K562 (cell line): ENCODE data around the gene CSKMT. TPM values are rescaled to one million over a fixed set of nuclear protein-coding genes. Genes with fewer than 3 reads are reported as not detected.

Experiments
- E2F6 ChIP-seq, 2 experiments: IDR thresholded peaks; 2 replicates each; pipeline ENCODE4 v1.6.1; 2011; ENCODE audit warnings: borderline replicate concordance in 1 of 2, control low read depth in 1 of 2, low read depth in 1 of 2, low read length in 1 of 2, mild to moderate bottlenecking in 1 of 2, mixed read lengths in 1 of 2, moderate library complexity in 1 of 2; ENCODE audit not compliant: insufficient read depth in 1 of 2, insufficient read length in 1 of 2, poor library complexity in 1 of 2, severe bottlenecking in 1 of 2; ENCODE audit errors: extremely low read depth in 1 of 2
- ELF2 ChIP-seq: fragments of 250-450 bp; sonication (Bioruptor Pico); IDR thresholded peaks from 2 replicates; pipeline ENCODE4 v1.5.0; 2021; ENCODE audit warnings: mild to moderate bottlenecking
- FOXO4 ChIP-seq: fragments of 450-650 bp; formaldehyde crosslinking; IDR thresholded peaks from 2 replicates; pipeline ENCODE4 v1.4.0; 2020; ENCODE audit warnings: mild to moderate bottlenecking, moderate library complexity
- KLF16 ChIP-seq: IDR thresholded peaks from 2 replicates; pipeline ENCODE4 v1.6.1; 2016; ENCODE audit warnings: antibody characterized with exemption
- MCM5 ChIP-seq: fragments of 450-650 bp; IDR thresholded peaks from 2 replicates; pipeline ENCODE4 v1.6.1; 2016; ENCODE audit warnings: low read depth
- NFATC3 ChIP-seq: fragments of 450-650 bp; IDR thresholded peaks from 2 replicates; pipeline ENCODE4 v1.6.1; 2017; ENCODE audit warnings: mild to moderate bottlenecking
- NFIX ChIP-seq: fragments of 250-450 bp; sonication (Bioruptor Pico); IDR thresholded peaks from 2 replicates; pipeline ENCODE4 v1.4.0; 2020; ENCODE audit warnings: low read depth, mild to moderate bottlenecking, moderate library complexity
- PURB ChIP-seq: sonication (generic); formaldehyde crosslinking; IDR thresholded peaks from 2 replicates; pipeline ENCODE4 v1.9.0; 2021; ENCODE audit warnings: low read depth, mild to moderate bottlenecking, missing genetic modification reagents
- SPI1 ChIP-seq: IDR thresholded peaks from 2 replicates; pipeline ENCODE4 v1.6.1; 2011; ENCODE audit warnings: low read depth, low read length, control low read depth, borderline replicate concordance
- TAF1 ChIP-seq: IDR thresholded peaks from 2 replicates; pipeline ENCODE4 v1.6.1; 2011; ENCODE audit warnings: mild to moderate bottlenecking, low read length, moderate library complexity; ENCODE audit not compliant: insufficient read depth, control insufficient read depth, severe bottlenecking; ENCODE audit errors: extremely low read depth
- TAF9B ChIP-seq: fragments of 450-650 bp; IDR thresholded peaks from 2 replicates; pipeline ENCODE4 v1.6.1; 2018; ENCODE audit warnings: mild to moderate bottlenecking; ENCODE audit not compliant: partially characterized antibody
- TARDBP ChIP-seq: fragments of 450-650 bp; IDR thresholded peaks from 2 replicates; pipeline ENCODE4 v1.6.1; 2016
- ZBTB40 ChIP-seq, 2 experiments: fragments of 450-650 bp in 1 of 2; sonication (generic) in 1 of 2; formaldehyde crosslinking in 1 of 2; IDR thresholded peaks; 2 replicates each; pipeline versions ENCODE4 v1.7.1 to v1.9.0; 2016 to 2022; ENCODE audit warnings: inconsistent platforms in 1 of 2, mild to moderate bottlenecking in 1 of 2, missing genetic modification reagents in 1 of 2
- ZNF253 ChIP-seq: fragments of 250-450 bp; sonication (Bioruptor Pico); conservative IDR thresholded peaks from 2 replicates; pipeline ENCODE4 v1.6.1; 2021; ENCODE audit warnings: mild to moderate bottlenecking
- ZNF431 ChIP-seq: sonication (generic); formaldehyde crosslinking; IDR thresholded peaks from 2 replicates; pipeline ENCODE4 v1.8.0; 2022; ENCODE audit warnings: mild to moderate bottlenecking, missing genetic modification reagents
- polyA plus RNA-seq, 8 experiments: library from polyadenylated mRNA; depleted of rRNA in 4 of 8; stranded (reverse) in 5 of 8; unstranded in 3 of 8; fragments of >200 nt; fragmentation: Nextera tagmentation in 2 of 8; fragmentation: Illumina TruSeq in 1 of 8; extraction: Ambion mirVana in 2 of 8; extraction: Trizol in 1 of 8; gene quantifications; 2 replicates each; pipeline versions ENCODE4 v1.2.1 to v1.2.3, GENCODE V29; 2011 to 2014; ENCODE audit warnings: inconsistent platforms in 1 of 8, missing spikeins in 1 of 8
- total RNA-seq, 7 experiments: library from RNA; depleted of rRNA in 6 of 7; stranded (reverse); fragments of >200 nt in 6 of 7; fragmentation: Illumina TruSeq in 2 of 7; extraction: Trizol in 2 of 7; gene quantifications; 2 replicates each; pipeline versions ENCODE4 v1.2.1 to v1.2.3, GENCODE V29; 2011 to 2021; ENCODE audit warnings: low replicate concordance in 1 of 7

The CSKMT gene
- total and polyA plus RNA-seq, 9 of the 15 experiments (the other 6 are each of a cell fraction or from before 2014, with no cell fraction given) = 10.3 to 108 (median 27.2) TPM

- TF ChIP-seq NFIX (CRISPR knock-in tag) (no peak), MCM5 (no peak), ZNF431 (CRISPR knock-in tag) (no peak), ZBTB40 (IDR thresholded peaks at IDR 0.05) (peak; percentile 92), ZBTB40 (CRISPR knock-in tag; IDR thresholded peaks at IDR 0.05) (no peak), PURB (CRISPR knock-in tag) (no peak), TAF9B (peak; percentile 58), NFATC3 (no peak), FOXO4 (CRISPR knock-in tag) (no peak), KLF16 (peak; percentile 87), TAF1 (peak; percentile 80), ELF2 (CRISPR knock-in tag) (peak; percentile 90), E2F6 (IDR thresholded peaks at IDR 0.05; ENCODE audit: borderline replicate concordance in 1 of 2, extremely low read depth in 1 of 2, insufficient read depth in 1 of 2, insufficient read length in 1 of 2, low read depth in 1 of 2, low read length in 1 of 2, poor library complexity in 1 of 2, severe bottlenecking in 1 of 2) (peak; percentile 82 to 86), ZNF253 (no peak), SPI1 (peak; percentile 97), TARDBP (0 out of 2 replicates have a peak, but pooled peaks have one; percentile 32)
These were observed 13.9 kb downstream of the CSKMT start, which contains the start of gene UBXN1 (continued) for GRCh38 chr11:62678770-62679696.
